Adrenal gland (tissue), 12 donors: ENCODE results near the gene ZNF487. TPM values are rescaled to one million over a fixed set of nuclear protein-coding genes. Genes with fewer than 3 reads are reported as not detected.
"Not testable (repeated sequence)": the region's sequence is repeated elsewhere in the genome, so short reads cannot be mapped to it uniquely, and the experiment has no call there.

Source experiments
- DNase-seq, 7 donors: peaks; one replicate each; pipeline ENCODE4 v3.0.0-alpha.2; 2019 to 2020
- H3K27ac ChIP-seq, 5 donors: fragments of 200-600 bp; sonication (generic) in 4 of 5; 1 replicate in 3 of 5; 2 replicates in 2 of 5; pipeline versions ENCODE4 v1.5.1 to v1.8.0; 2016 to 2020; ENCODE audit warnings: mild to moderate bottlenecking in 1 of 5
- H3K27me3 ChIP-seq: fragments of 200-600 bp; 2 replicates; pipeline ENCODE4 v1.8.0; 2021
- H3K36me3 ChIP-seq, 2 donors: fragments of 200-600 bp; replicated peaks in 1 of 2; 1 replicate in 1 of 2; 2 replicates in 1 of 2; pipeline versions ENCODE4 v1.5.1 to v1.8.0; 2018 to 2022
- H3K4me1 ChIP-seq, 2 donors: fragments of 200-600 bp; replicated peaks in 1 of 2; 1 replicate in 1 of 2; 2 replicates in 1 of 2; pipeline versions ENCODE4 v1.5.1 to v1.8.0; 2018 to 2021
- H3K4me3 ChIP-seq, 4 donors: fragments of 200-600 bp; sonication (generic) in 3 of 4; one replicate each; pipeline ENCODE4 v1.5.1; 2016 to 2018
- H3K9me3 ChIP-seq, 3 donors: fragments of 200-600 bp; sonication (generic) in 1 of 3; replicated peaks in 1 of 3; 1 replicate in 2 of 3; 2 replicates in 1 of 3; pipeline versions ENCODE4 v1.5.1 to v1.8.0; 2016 to 2021
- POLR2A ChIP-seq, 2 donors: fragments of 450-650 bp; IDR thresholded peaks; one replicate each; pipeline ENCODE4 v1.6.1; 2017; ENCODE audit warnings: antibody characterized with exemption in 2 of 2, mild to moderate bottlenecking in 2 of 2, moderate library complexity in 1 of 2
- WGBS, 4 donors: extraction: QIAGEN DNeasy Blood & Tissue Kit in 2 of 4; methylation state at CpG; one replicate each; pipeline versions ENCODE4 v1.1.5 to v1.1.7; 2013 to 2017; 5-methylcytosine and 5-hydroxymethylcytosine counted together
- intact Hi-C, 2 donors: fragments of 100-400 bp; cut with DNase I; formaldehyde crosslinking; loops; one replicate each; pipeline versions ENCODE4 v1.14.1 to v1.15.0; 2022 to 2023
- polyA plus RNA-seq, 3 donors: library from polyadenylated mRNA; stranded (reverse); fragments of 200-250 nt in 2 of 3; fragments of 350-450 nt in 1 of 3; fragmentation: Illumina TruSeq in 1 of 3; extraction: RNeasy Lipid Tissue Mini Kit (QIAGEN cat#74804) in 1 of 3; gene quantifications; one replicate each; pipeline ENCODE4 v1.2.3, GENCODE V29; 2013 to 2014
- total RNA-seq, 9 donors: library from RNA; depleted of rRNA in 4 of 9; stranded (reverse); fragments of >200 nt in 4 of 9; fragments of 120-200 nt in 1 of 9; fragmentation: NEBNext Ultra II Directional in 1 of 9; extraction: Animal tissue kit (Norgen Biotek cat#: 25700) in 1 of 9; gene quantifications; one replicate each; pipeline versions ENCODE4 v1.1.0 to v1.2.4, GENCODE V29; 2013 to 2023
- TF ChIP-seq, protein P1 (sequence below), 6 experiments: fragments of 450-650 bp in 4 of 6; fragments of 200-600 bp in 2 of 6; sonication (generic) in 1 of 6; IDR thresholded peaks; 1 replicate in 5 of 6; 2 replicates in 1 of 6; pipeline versions ENCODE4 v1.5.1 to v1.8.0; 2016 to 2021; ENCODE audit warnings: antibody characterized with exemption in 6 of 6, mild to moderate bottlenecking in 2 of 6, moderate library complexity in 1 of 6
- donor health status: healthy with polysubstance abuse.
- donor health status: Bipolar disorder and iron deficiency.
- donor health status: DM: yes; HTN: yes; CAD: no.
- donor health status: DM: no; HTN: no; CAD: no.
- donor health status: DM: no; HTN: no; CAD: no.
- donor health status: DM: yes; HTN: yes; CAD: no.

Gene ZNF487
- total and polyA plus RNA-seq, 12 donors, result 2.1 to 10.1 (median 5.7) TPM

DNA sequence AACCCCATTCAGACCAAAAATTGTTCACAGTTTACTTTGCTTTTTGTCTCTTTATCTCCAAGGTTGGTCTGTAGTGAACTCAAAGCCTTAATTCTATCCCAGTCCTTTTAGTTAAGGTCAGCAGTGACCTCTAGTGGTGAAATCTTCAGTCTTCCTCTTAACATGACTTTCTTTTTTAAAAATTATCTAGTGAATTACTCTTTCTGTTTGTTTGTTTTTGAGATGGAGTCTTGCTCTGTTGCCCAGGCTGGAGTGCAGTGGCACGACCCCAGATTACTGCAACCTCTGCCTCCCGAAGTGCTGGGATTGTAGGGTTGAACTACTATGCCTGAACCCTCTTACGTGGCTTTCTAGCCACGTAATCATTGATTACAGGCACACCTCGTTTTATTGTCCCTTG, 25.0 kb downstream of the ZNF487 start:
- Histone ChIP-seq H3K27me3 (no peaks in the 10 kb centered on the region), H3K4me3 (peak overlapping the region in 1 of 4 donors; percentile 9), H3K9me3 (no peaks in the 10 kb centered on the region), H3K36me3 (no peaks in the 10 kb centered on the region), H3K27ac (no peak overlapping the region), H3K4me1 (peaks cover 0 to 4% of the 10 kb centered on the region in 2 donors)
- peak in 4 of 7 donors; percentile 31 to 49 (median 47) for DNase-seq
- TF ChIP-seq, protein P1, sequence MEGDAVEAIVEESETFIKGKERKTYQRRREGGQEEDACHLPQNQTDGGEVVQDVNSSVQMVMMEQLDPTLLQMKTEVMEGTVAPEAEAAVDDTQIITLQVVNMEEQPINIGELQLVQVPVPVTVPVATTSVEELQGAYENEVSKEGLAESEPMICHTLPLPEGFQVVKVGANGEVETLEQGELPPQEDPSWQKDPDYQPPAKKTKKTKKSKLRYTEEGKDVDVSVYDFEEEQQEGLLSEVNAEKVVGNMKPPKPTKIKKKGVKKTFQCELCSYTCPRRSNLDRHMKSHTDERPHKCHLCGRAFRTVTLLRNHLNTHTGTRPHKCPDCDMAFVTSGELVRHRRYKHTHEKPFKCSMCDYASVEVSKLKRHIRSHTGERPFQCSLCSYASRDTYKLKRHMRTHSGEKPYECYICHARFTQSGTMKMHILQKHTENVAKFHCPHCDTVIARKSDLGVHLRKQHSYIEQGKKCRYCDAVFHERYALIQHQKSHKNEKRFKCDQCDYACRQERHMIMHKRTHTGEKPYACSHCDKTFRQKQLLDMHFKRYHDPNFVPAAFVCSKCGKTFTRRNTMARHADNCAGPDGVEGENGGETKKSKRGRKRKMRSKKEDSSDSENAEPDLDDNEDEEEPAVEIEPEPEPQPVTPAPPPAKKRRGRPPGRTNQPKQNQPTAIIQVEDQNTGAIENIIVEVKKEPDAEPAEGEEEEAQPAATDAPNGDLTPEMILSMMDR (IDR thresholded peaks at IDR 0.05), result peak; percentile 63 to 85 (median 78)
- no peak for TF ChIP-seq POLR2A (IDR thresholded peaks at IDR 0.05)
- intact Hi-C loops, result loop anchor here (5.0 to 10.0 kb wide), 2 partner anchors 167 to 170 kb away; no protein-coding TSS in a partner anchor
- 29 to 35% (median 32%) methylated on average over 5 of the region's 5 CpGs for whole genome bisulfite sequencing, 4 donors

DNA sequence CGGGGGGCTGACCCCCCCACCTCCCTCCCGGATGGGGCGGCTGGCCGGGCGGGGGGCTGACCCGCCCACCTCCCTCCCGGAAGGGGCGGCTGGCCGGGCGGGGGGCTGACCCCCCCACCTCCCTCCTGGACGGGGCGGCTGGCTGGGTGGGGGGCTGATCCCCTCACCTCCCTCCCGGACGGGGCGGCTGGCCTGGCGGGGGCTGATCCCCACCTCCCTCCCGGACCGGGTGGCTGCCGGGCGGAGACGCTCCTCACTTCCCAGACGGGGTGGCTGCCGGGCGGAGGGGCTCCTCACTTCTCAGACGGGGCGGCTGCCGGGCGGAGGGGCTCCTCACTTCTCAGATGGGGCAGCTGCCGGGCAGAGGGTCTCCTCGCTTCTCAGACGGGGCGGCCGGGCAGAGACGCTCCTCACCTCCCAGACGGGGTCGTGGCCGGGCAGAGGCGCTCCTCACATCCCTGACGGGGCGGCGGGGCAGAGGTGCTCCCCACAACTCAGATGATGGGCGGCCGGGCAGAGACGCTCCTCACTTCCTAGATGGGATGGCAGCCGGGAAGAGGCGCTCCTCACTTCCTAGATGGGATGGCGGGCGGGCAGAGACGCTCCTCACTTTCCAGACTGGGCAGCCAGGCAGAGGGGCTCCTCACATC, 28.3 kb downstream of the ZNF487 start:
- H3K36me3 ChIP-seq, H3K4me1 ChIP-seq, H3K4me3 ChIP-seq, DNase-seq, H3K27me3 ChIP-seq, H3K27ac ChIP-seq, H3K9me3 ChIP-seq: not testable (repeated sequence)
- intact Hi-C loops, result loop anchor here in 1 of 2 donors (10.0 kb wide), 1 partner anchor 170 kb away; no protein-coding TSS in a partner anchor
- 80 to 97% (median 94%) methylated on average over 3 to 42 of the region's 49 CpGs for WGBS, 4 donors

DNA sequence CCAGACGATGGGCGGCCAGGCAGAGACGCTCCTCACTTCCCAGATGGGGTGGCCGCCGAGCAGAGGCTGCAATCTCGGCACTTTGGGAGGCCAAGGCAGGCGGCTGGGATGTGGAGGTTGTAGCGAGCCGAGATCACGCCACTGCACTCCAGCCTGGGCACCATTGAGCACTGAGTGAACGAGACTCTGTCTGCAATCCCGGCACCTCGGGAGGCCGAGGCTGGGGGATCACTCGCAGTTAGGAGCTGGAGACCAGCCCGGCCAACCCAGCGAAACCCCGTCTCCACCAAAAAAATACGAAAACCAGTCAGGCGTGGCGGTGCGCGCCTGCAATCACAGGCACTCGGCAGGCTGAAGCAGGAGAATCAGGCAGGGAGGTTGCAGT, 28.8 kb downstream of the ZNF487 start:
- DNase-seq, H3K9me3 ChIP-seq, H3K36me3 ChIP-seq, H3K4me3 ChIP-seq, H3K27me3 ChIP-seq, H3K27ac ChIP-seq, H3K4me1 ChIP-seq: not testable (repeated sequence)
- WGBS, 4 donors, result 95 to 99% (median 96%) methylated on average over 10 to 24 of the region's 24 CpGs
- intact Hi-C loops, result loop anchor here in 1 of 2 donors (10.0 kb wide), 1 partner anchor 171 kb away; no protein-coding TSS in a partner anchor

DNA sequence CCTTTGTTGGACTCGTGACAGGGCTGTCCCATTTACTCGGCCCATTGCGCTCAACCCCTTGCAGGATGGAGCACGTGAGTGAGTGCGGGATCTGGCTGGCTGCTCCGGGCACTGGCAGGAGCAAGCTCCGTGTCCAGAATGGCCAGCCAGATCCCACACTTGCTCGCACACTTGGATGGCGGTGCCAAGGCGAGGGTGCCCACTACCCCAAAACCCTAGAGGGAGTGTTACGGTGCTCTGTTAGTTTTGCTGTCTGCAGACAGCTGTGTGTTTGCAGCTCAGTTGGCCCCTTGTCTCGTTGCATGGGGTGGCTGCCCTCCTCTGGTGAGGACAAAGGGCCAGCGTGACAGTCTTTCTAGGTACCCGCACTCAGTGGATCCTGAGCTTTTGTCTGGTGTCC, 34.2 kb downstream of the ZNF487 start:
- H3K36me3 ChIP-seq, result no peaks in the 10 kb centered on the region
- H3K27ac ChIP-seq, result no peak overlapping the region
- TF ChIP-seq POLR2A (IDR thresholded peaks at IDR 0.05), result no peak
- TF ChIP-seq, protein P1 (IDR thresholded peaks at IDR 0.05), result no peak
- WGBS, 4 donors, result 88 to 95% (median 93%) methylated on average over 8 to 14 of the region's 14 CpGs
- intact Hi-C loops, result no loop called here
- H3K4me1 ChIP-seq, result no peaks in the 10 kb centered on the region
- no peak overlapping the region for H3K4me3 ChIP-seq
- H3K9me3 ChIP-seq, result no peaks in the 10 kb centered on the region
- H3K27me3 ChIP-seq, result no peaks in the 10 kb centered on the region
- no peak for DNase-seq

DNA sequence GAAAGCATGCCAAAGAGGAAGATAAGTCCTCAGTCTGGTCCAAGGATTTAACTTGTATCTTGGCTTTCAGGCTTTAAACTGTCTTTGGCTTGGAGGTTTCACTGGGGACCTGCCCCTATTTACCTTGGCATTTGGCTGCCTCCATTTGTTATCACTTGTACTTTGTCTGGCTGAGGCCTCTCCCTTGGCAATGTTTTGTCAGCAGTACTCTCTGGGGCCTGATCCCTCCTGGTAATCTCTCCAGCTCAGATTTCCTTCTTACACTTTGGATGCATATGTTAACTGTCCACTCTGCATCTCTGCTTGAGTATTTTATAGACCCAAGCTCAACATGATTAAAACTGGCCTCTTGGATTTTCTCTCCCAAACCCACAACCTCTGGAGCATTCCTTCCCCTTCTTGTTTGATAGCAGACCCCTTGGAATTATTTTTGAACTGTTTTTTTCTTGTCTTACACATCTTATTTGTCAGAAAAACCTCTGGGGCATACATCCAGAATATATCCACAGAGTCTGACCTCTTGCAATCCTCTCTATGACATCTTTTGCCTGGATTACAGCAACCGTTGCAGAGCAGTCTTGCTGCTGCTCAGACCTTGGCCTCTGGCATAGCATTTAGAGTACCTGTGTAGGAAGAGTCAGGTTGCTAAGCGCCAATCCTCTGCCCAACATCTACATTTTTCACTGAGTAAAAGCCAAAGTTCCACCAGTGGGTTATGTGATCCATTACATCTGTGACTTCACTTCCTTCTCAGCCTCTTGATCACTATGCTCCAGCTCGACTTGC, 35.2 kb downstream of the ZNF487 start:
- TF ChIP-seq POLR2A (IDR thresholded peaks at IDR 0.05), result no peak
- TF ChIP-seq, protein P1 (IDR thresholded peaks at IDR 0.05), result no peak
- H3K36me3 ChIP-seq, result peaks cover 0 to 5% of the 10 kb centered on the region in 2 donors
- DNase-seq, result no peak
- 86 to 89% (median 86%) methylated on average over 3 of the region's 3 CpGs for WGBS, 4 donors
- H3K9me3 ChIP-seq, result no peaks in the 10 kb centered on the region
- intact Hi-C loops, result no loop called here
- H3K27me3 ChIP-seq, result no peaks in the 10 kb centered on the region
- no peak overlapping the region for H3K27ac ChIP-seq
- H3K4me1 ChIP-seq, result no peaks in the 10 kb centered on the region
- no peak overlapping the region for H3K4me3 ChIP-seq
